ENCODE data around the gene RING1. TPM values are rescaled to one million over a fixed set of nuclear protein-coding genes. Genes with fewer than 3 reads are reported as not detected.

Gene RING1
- total RNA-seq = 11.3 and 17.2 TPM in 2 replicates

GRCh38 chr6:33208091-33208967 is at the start of gene RING1:
Gene RING1, plus strand, starts transcription at chr6:33208500. Its CDS starts 323 bp downstream, at chr6:33208823.
- no peak for TF ChIP-seq CTCF (conservative IDR thresholded peaks at IDR 0.05; ENCODE audit: low read depth, low read length)
- peak within 1 kb of the TSS; percentile 95 for H3K4me3 ChIP-seq (ENCODE audit: low read depth, low read length)
- no peak for DNase-seq (ENCODE audit: low read depth)

GRCh38 chr6:33160096-33160495 is 48.2 kb upstream of the RING1 start:
- no peak for DNase-seq (ENCODE audit: low read depth)
- TF ChIP-seq CTCF (conservative IDR thresholded peaks at IDR 0.05; ENCODE audit: low read depth, low read length) = no peak
- H3K4me3 ChIP-seq (ENCODE audit: low read depth, low read length) = no peak overlapping the region

GRCh38 chr6:33160728-33161344 is 47.5 kb upstream of the RING1 start:
- no peak overlapping the region for H3K4me3 ChIP-seq (ENCODE audit: low read depth, low read length)
- no peak for TF ChIP-seq CTCF (conservative IDR thresholded peaks at IDR 0.05; ENCODE audit: low read depth, low read length)
- DNase-seq (ENCODE audit: low read depth) = no peak

- TF ChIP-seq CTCF (conservative IDR thresholded peaks at IDR 0.05; ENCODE audit: low read depth, low read length) = peak; percentile 85
- no peak for DNase-seq (ENCODE audit: low read depth)
- H3K4me3 ChIP-seq (ENCODE audit: low read depth, low read length) = peak overlapping the region; percentile 58
These were observed 46.7 kb upstream of the RING1 start for GRCh38 chr6:33161354-33162331.

GRCh38 chr6:33163540-33163939 is 44.8 kb upstream of the RING1 start:
- no peak for DNase-seq (ENCODE audit: low read depth)
- TF ChIP-seq CTCF (conservative IDR thresholded peaks at IDR 0.05; ENCODE audit: low read depth, low read length) = no peak
- H3K4me3 ChIP-seq (ENCODE audit: low read depth, low read length) = no peak overlapping the region

GRCh38 chr6:33164176-33164575 is 44.1 kb upstream of the RING1 start:
- DNase-seq (ENCODE audit: low read depth) = no peak
- TF ChIP-seq CTCF (conservative IDR thresholded peaks at IDR 0.05; ENCODE audit: low read depth, low read length) = no peak
- H3K4me3 ChIP-seq (ENCODE audit: low read depth, low read length) = no peak overlapping the region

All from epithelial cell of proximal tubule (primary cell).